ENCODE data around the gene KCNJ10. TPM values are rescaled to one million over a fixed set of nuclear protein-coding genes. Genes with fewer than 3 reads are reported as not detected.

KCNJ10 gene
- total RNA-seq, 1 experiment from 2014 or later = 1.4 TPM

- TF ChIP-seq, protein P1, sequence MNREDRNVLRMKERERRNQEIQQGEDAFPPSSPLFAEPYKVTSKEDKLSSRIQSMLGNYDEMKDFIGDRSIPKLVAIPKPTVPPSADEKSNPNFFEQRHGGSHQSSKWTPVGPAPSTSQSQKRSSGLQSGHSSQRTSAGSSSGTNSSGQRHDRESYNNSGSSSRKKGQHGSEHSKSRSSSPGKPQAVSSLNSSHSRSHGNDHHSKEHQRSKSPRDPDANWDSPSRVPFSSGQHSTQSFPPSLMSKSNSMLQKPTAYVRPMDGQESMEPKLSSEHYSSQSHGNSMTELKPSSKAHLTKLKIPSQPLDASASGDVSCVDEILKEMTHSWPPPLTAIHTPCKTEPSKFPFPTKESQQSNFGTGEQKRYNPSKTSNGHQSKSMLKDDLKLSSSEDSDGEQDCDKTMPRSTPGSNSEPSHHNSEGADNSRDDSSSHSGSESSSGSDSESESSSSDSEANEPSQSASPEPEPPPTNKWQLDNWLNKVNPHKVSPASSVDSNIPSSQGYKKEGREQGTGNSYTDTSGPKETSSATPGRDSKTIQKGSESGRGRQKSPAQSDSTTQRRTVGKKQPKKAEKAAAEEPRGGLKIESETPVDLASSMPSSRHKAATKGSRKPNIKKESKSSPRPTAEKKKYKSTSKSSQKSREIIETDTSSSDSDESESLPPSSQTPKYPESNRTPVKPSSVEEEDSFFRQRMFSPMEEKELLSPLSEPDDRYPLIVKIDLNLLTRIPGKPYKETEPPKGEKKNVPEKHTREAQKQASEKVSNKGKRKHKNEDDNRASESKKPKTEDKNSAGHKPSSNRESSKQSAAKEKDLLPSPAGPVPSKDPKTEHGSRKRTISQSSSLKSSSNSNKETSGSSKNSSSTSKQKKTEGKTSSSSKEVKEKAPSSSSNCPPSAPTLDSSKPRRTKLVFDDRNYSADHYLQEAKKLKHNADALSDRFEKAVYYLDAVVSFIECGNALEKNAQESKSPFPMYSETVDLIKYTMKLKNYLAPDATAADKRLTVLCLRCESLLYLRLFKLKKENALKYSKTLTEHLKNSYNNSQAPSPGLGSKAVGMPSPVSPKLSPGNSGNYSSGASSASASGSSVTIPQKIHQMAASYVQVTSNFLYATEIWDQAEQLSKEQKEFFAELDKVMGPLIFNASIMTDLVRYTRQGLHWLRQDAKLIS (CRISPR knock-in tag; IDR thresholded peaks at IDR 0.05; ENCODE audit: borderline replicate concordance) = no peak
- TF ChIP-seq NR1H2 (CRISPR knock-in tag; IDR thresholded peaks at IDR 0.05) = no peak
- TF ChIP-seq FOXP1 (CRISPR knock-in tag; IDR thresholded peaks at IDR 0.05; ENCODE audit: borderline replicate concordance) = no peak
- TF ChIP-seq ZMAT4 (CRISPR knock-in tag; IDR thresholded peaks at IDR 0.05) = no peak
- no peak for TF ChIP-seq ATF1 (CRISPR knock-in tag; IDR thresholded peaks at IDR 0.05)
- no peak for TF ChIP-seq OVOL2 (CRISPR knock-in tag; IDR thresholded peaks at IDR 0.05; ENCODE audit: borderline replicate concordance)
- no peak for TF ChIP-seq TP53 (CRISPR knock-in tag; IDR thresholded peaks at IDR 0.05)
- TF ChIP-seq TEAD1 (CRISPR knock-in tag; IDR thresholded peaks at IDR 0.05) = no peak
- TF ChIP-seq ZNF396 (CRISPR knock-in tag; IDR thresholded peaks at IDR 0.05; ENCODE audit: borderline replicate concordance) = no peak
- TF ChIP-seq MLX (CRISPR knock-in tag; IDR thresholded peaks at IDR 0.05) = no peak
- no peak for TF ChIP-seq ZNF121 (CRISPR knock-in tag; IDR thresholded peaks at IDR 0.05)
- TF ChIP-seq HMGXB4 (CRISPR knock-in tag; IDR thresholded peaks at IDR 0.05) = no peak
- no peak for TF ChIP-seq KAT7 (CRISPR knock-in tag; IDR thresholded peaks at IDR 0.05; ENCODE audit: borderline replicate concordance)
- TF ChIP-seq CREM (CRISPR knock-in tag; IDR thresholded peaks at IDR 0.05) = no peak
These were observed 97.3 kb downstream of the KCNJ10 start (continued) for GRCh38 chr1:159972443-159973205.

GRCh38 chr1:159970932-159971342 is 99.0 kb downstream of the KCNJ10 start:
- no peak for ATAC-seq
- Mint-ChIP-seq H3K27ac (no peak overlapping the region), H3K36me3 (no peaks in the 10 kb centered on the region), H3K27me3 (ENCODE audit: low read depth) (no peaks in the 10 kb centered on the region; the same call in 1 of the 2 replicates), H3K4me3 (no peak overlapping the region), H3K4me1 (no peaks in the 10 kb centered on the region), H3K9me3 (no peaks in the 10 kb centered on the region)
- ChIA-PET CTCF (interaction anchor here (1.5 to 2.8 kb wide), 2 partner anchors 36 to 115 kb away, joined by 3 to 25 read pairs; no protein-coding TSS in a partner anchor), POLR2A (no interaction called here)
- no peak for DNase-seq (ENCODE audit: low spot score)
- TF ChIP-seq ZNF423 (CRISPR knock-in tag; IDR thresholded peaks at IDR 0.05) = no peak
- no peak for TF ChIP-seq CBFB (CRISPR knock-in tag; IDR thresholded peaks at IDR 0.05; ENCODE audit: low read depth)
- TF ChIP-seq NR2C2 (CRISPR knock-in tag; IDR thresholded peaks at IDR 0.05) = no peak
- TF ChIP-seq CDX4 (CRISPR knock-in tag; IDR thresholded peaks at IDR 0.05; ENCODE audit: borderline replicate concordance) = no peak
- TF ChIP-seq ZNF671 (CRISPR knock-in tag; IDR thresholded peaks at IDR 0.05) = no peak

Data from WTC11 (cell line).